Embryonic facial prominence (tissue), 1 donor: ENCODE measurements around the gene CCNQ.

Experiments used
- DNase-seq: peaks from one replicate; pipeline ENCODE4 v3.0.0-alpha.2; 2016; ENCODE audit errors: extremely low spot score

CCNQ gene

DNA sequence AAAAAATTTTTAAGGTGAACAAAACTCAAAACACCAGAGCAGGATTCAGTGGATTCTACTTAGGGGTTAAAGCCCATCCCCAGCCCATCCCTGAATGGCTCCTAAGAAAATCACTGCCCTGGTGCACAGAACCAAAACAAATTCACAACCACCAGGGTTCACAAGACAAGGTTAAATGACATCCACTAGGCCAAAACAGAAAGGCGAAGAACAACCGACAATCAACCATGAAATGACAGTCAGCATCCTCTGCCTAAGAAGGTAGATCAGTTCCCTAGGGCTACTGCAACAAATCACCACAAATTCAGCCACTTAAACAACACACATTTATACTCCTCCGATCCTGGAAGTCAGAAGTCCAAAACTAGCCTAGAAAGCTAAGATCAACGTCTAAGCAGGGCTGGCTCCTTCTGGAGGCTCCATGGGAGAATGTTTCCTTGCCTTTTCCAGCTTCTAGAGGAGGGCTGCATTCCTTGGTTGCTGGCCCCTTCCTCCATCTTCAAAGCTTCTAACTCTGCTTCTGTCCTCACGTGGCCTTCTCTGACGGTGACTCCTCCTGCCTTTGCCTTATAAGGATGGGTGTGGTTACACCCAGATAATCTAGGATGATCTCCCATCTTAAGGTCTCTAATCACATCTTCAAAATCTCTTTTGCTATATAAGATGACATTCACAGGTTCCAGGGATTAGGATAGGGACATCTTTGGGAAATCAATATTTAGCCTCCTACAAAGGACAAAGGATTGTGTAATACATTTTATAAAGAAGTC, 1.8 kb downstream of the CCNQ start:
- no peak for DNase-seq

DNA sequence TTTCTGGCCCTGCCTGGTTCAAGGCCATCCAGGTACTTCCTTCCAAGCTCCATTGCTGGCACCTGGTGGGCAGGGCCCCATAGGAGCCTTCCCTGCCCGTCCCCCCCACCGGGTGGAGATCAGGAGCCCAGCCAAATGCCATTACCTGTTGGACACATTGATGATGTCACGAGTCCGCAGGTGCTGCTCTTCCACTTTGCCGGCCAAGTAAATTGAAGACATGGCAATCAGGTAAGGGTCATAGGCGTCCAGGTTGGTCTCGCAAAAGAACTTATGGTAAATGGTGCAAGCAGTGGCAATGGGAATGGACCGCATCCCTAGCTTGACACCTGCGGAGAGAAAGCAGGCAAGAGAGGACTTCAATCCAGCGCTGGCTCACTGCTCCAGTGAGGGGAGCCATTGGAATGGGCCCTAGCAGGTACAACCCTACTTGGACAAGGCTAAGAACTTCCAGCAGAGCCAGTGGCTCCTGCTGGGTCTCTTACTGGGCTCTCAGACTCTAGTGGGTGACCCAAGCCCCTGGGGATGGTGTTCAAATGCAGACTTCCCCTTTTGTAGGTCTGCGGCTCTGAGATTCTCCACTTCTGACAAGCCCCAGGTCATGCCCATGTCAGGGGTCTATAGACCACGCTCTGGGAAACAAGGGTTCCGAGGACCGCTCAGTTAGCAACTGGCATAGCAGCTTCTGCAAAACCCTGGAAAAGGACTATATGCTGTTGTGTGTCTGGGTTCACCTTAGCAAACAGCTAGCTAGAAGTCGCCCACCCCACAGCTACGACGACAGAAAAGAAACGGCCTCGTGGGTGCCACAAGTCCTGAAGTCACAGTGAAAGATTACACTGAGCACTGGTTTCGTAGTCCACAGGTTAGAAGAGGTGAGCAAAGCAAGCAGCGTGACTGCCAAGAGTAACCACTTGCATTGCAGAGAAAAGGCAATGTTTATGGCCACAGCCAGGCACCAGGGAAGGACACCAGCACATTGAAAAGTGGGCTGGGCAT, 2.8 kb downstream of the CCNQ start:
- no peak for DNase-seq

DNA sequence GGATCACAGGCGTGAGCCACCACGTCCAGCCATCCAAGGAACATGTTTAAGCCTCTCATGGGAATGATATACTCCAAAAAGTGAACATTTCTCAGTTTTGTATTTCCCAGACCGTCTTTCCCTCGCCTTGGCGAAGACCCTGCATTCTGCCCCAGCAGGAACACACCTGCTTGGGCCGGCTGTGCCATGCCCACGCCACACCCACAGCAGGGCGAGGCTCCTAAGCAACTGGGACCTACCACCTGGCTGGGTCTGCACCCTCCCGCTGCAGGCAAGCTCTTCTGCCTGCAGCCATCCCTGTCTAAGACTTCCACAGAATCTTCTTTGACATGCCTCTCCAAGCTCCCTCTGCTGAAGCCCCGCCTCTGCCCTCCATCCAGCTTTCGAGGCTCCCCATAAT, 3.6 kb downstream of the CCNQ start:
- DNase-seq: no peak

- no peak for DNase-seq
Observed at GRCh38 chrX:153593811-153594500, 5.0 kb downstream of the CCNQ start.

DNA sequence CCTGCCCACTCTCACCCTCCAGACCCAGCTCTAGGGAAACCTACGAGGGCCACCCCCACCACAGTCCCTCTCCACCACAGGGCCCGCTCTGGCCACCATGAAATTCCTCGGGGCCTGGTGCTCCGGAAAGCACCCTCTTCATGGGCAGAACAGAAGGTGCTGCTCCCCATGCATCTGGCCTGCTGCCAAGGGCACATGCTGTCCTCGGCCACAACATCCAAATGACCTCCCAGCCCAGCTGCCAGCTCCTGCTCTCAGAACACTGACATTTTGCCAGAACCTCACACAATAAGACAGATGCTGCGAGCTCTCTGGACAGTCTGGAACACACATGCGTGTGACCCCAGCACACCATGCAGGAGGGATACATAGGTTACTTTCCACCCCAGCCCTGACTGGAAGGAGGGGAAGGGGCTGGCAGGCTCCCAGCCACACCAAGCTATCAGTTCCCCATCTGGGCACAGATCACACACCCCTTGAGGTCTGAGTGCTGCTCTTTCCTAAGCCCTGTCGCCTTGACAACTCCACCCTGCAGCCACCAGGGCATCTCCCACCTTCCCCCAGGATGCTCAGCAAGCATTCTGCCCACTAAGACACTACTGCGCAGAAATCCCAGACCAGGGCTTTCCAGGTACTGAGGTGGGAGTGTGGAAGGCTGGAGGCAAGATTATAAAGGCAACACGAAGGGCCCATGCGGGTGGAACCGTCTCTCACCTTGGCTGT, 5.8 kb downstream of the CCNQ start:
- DNase-seq: no peak

DNA sequence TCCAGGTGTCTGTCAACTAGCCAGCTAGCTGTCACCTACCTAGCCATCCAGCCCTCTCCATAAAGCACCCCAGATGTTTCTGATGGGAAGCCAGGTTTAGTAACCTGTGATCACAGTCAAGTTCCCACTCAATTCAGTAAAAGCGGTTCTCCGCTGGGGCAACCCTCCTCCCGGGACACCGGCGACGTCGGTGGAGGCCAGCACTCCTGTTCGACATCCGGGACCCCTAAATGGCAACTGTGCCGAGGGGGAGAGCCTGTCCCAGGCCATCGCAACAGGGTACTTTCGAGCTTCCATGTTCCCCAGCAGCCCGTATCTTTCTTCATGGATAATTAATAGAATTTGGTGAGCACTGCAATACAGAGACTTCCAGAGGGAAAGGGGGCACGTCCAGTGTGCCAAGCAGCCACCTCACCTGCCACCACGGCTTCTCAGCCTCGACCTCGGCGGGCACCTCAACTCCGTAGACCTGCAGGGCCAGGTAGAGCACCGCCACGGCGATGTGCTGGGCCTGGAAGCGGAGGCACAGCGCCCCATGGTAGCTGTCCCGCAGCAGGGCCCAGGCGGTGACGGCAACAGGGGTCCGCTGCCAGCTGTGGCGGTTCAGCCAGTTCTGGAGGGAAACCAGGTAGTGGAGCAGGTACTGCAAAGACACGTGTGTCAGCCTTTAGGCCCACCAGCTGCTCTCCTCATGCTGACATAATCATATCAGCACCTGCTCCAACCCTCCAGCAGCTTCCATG, 6.7 kb downstream of the CCNQ start:
- DNase-seq: no peak

- DNase-seq: no peak
Observed at GRCh38 chrX:153590961-153591956, 7.7 kb downstream of the CCNQ start.

- no peak for DNase-seq
Observed at GRCh38 chrX:153588782-153589446, 10.0 kb downstream of the CCNQ start.

DNA sequence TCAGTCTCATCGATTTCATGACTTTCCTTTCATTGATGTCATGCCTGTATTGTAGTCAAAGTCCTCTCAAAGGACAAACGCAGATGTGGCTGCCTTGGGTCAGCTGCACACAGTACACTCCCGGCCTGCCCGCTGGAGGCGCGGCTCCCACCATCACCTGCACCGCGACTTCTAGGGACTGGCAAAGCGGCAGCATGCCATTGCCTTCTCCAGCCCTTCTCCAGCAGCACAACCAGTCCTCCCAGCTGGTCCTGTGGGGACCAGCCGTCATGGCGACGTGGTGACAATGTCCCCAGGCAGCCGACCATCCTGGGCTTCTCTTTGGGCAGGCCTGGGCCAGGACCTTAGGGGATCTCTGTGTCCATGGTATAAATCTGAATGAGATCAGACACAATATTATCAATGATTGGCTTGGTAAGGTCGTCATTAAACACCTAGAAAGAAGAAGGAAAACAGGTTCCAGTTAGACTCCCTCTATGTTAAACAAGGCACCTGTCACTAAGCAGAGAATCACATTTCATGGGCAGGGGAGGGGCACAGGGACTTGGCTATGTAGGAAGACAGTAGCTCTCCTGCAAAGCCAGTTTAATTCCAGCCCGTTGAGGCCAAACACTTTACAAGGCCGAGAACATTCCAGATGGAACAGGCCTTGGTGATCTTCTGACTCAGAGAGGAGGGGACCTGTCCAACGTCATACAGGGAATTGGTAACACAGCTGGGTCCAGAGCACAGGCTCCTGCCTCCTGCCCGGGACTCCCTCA, 10.7 kb downstream of the CCNQ start:
- no peak for DNase-seq

GRCh38 chrX:153587342-153587741, 11.6 kb downstream of the CCNQ start:
- no peak for DNase-seq

DNA sequence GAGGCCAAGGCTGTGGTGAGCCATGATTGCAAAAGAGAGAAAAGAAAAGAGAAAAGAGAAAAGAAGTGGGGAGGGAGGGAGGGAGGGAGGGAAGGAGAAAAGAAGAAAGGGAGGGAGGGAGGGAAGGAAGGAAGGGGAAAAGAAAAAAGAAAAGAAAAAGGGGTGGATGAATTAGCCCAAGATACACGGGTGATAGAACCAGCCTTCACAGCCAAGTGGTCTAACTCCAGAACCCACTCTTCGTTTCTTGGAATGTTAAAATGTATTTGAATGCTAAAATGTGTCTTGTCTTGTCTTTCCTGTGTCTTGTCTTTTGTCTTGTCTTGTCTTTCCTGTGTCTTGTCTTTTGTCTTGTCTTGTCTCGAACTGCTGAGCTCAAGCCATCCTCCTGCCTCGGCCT, 13.1 kb downstream of the CCNQ start:
- DNase-seq: no peak

GRCh38 chrX:153583433-153583832, 15.5 kb downstream of the CCNQ start:
- DNase-seq: no peak

DNA sequence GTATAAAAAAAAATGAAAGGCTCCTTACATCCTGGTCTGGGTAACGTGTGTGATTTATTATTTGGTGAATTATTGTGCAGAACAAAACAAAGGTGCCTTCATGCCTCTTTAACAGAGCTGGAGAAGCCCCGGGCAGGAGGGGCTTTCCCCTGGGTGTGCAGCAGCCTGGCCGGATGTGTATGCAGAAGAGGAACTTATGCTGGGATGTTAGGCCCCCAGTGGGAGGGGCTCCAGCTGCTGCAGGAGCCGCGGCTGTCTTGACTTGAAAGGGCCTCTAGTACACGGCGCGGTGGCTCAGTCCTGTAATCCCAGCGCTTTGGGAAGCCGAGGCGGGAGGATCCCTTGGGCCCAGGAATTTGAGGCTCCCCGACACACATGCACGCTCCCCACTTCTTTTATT, 16.0 kb downstream of the CCNQ start:
- DNase-seq: no peak

DNA sequence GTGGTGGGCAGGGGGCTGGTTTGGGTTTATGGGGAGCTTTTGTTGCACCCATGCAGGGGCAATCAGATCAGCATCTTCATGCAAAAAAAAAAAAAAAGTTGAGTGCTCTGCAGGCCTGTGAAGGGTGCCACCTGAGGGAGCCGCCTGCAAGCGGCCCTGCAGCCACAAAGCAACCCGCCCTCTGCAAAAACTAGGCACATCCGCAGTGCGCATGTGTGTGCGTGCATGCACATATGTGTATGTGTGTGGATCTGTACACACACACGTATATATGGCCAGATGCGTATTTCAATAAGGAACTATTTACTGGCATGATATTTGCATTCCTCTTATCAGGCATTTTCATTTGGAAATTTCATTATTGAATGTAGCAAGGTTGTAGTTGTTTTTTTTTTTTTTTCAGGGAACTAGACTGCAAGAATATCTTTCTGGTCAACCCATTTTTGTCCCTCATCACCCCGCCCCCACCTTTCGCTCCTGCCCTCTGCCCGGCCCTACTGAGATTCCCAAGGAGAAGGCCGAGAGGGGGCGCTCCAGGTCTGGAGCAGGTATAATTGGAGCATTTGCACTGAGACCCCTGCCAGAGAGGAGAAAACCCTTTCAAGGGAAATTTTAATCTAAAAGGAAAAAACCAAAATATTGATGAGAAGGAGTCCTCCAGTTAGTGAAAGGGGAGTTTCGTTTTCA, 18.1 kb downstream of the CCNQ start:
- DNase-seq: no peak

DNA sequence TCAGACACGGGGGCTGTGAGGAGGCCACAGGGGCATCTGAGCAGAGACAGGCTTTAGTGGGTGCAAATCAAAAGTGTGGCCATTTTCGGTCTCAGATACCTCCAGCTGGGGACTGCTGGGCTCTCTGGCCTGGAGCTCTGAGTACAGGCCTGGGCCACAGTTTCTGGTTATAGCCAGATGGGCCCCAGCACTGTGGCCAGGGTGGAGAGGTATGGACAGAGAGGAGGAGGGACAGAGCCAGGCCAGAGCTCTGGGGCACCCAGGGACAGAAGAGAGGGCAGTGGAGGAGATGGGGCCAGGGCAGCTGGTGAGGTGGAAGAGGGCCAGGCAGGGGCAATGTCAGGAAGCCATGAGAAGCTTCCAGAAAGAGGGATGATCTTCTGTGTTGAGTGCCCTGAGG, 20.1 kb downstream of the CCNQ start:
- no peak for DNase-seq

DNA sequence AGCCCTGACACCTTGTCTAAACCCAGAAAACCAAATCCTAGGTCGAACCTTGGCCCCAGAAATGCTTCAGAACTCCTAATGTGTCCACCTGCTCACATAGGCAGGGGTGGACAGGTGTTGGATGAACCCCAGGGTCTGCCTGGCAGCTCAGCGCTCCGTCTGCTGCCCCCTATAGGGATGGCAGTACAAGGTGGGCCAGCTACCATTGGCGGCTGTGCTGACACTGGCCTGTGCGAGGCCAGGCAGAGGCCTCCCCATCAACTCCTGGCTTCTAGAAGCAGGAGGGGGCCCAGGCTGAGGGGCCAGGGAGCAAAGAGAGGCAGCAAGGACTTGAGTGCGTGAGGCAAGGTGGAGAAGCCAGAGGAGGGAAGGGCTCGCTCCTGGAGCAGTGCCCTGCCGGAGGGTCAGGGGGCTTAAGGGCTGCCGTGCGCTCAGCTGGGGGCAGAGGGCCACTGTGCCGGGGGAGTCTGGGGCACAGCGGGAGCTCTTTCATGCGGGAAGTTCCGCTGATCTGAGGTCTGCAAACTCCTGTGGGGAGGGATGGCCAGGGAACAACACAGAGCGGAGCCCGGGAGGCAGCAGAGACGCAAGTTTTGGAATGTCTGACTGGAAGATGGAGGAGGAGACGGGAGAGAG, 20.6 kb downstream of the CCNQ start:
- no peak for DNase-seq

DNA sequence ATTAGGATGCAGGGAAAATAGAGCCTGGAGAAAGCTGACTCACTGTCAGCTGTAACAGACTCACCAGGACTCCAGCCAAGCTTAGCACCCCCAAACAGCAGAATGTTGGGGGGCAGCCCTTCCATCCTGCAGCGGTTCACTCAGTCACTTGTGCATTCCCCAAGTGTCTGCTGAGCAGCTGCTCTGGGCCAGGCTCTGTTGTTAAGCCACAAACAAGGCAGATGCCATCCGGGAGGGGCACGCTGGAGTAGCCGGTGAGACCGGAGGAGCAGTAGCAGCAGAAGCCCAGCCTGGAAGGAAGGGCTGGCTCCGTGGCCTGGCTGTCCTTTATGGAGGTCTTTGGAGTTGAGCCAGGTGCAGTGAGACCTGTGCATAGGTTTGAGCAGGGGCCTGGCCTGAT, 22.0 kb downstream of the CCNQ start:
- DNase-seq: no peak
